ENCODE data around the gene PLA2G2E. TPM values are rescaled to one million over a fixed set of nuclear protein-coding genes. Genes with fewer than 3 reads are reported as not detected.

The PLA2G2E gene
- total RNA-seq, 3 donors from 2014 or later (not counting 1 experiment from before 2014, with no cell fraction given) = not detected

GRCh38 chr1:19872190-19872589 lies 51.2 kb downstream of the PLA2G2E start:
- ATAC-seq (no peak), DNase-seq (no peak)
- no peak overlapping the region for H3K27ac Mint-ChIP-seq
- TF ChIP-seq CTCF (IDR thresholded peaks at IDR 0.05) = no peak
- no peak overlapping the region for H3K27ac ChIP-seq (ENCODE audit: low read length)
- peaks cover 34 to 42% of the 10 kb centered on the region in 2 donors for H3K27me3 Mint-ChIP-seq (ENCODE audit: low read depth in 2 of 2)
- H3K36me3 ChIP-seq (ENCODE audit: control insufficient read depth, insufficient read depth, low read length) = no peaks in the 10 kb centered on the region
- no peaks in the 10 kb centered on the region for H3K9me3 ChIP-seq (ENCODE audit: control insufficient read depth, insufficient read depth, low read length)
- no peaks in the 10 kb centered on the region for H3K9me3 Mint-ChIP-seq
- H3K27me3 ChIP-seq (ENCODE audit: control insufficient read depth, insufficient read depth, low read length) = peaks cover 2% of the 10 kb centered on the region
- H3K4me3 ChIP-seq (ENCODE audit: low read length) = no peak overlapping the region
- intact Hi-C loops (cut with micrococcal nuclease) = no loop called here
- H3K4me1 Mint-ChIP-seq = no peaks in the 10 kb centered on the region
- no peaks in the 10 kb centered on the region for H3K4me1 ChIP-seq (ENCODE audit: control insufficient read depth, insufficient read depth, low read length)
- 73% methylated on average over 7 of the region's 7 CpGs for WGBS (ENCODE audit: insufficient coverage)
- H3K4me3 Mint-ChIP-seq = no peak overlapping the region
- H3K36me3 Mint-ChIP-seq = no peaks in the 10 kb centered on the region

Other genes with a start within 250 kb of the PLA2G2E start
- gene TMCO4, start 123.7 kb downstream of the PLA2G2E start, total RNA-seq = 10 to 100 TPM; 14.2 to 21.5 (median 18.3) TPM
- not detected for gene RNF186, start 108.3 kb downstream of the PLA2G2E start, total RNA-seq
- gene OTUD3, start 41.2 kb downstream of the PLA2G2E start, total RNA-seq = 10 to 100 TPM; 10.5 to 21.8 (median 19.0) TPM
- gene PLA2G2A, start 56.0 kb upstream of the PLA2G2E start, total RNA-seq = not detected
- gene PLA2G5, start 146.6 kb upstream of the PLA2G2E start, total RNA-seq = not detected
- not detected for gene PLA2G2D, start 195.9 kb upstream of the PLA2G2E start, total RNA-seq
- gene PLA2G2F, start 215.7 kb upstream of the PLA2G2E start, total RNA-seq = not detected

Data from natural killer cell (primary cell).